Measurements from ENCODE around the gene FAM163B.
A peak's percentile ranks its signal among the peaks of the same experiment; 100 is the strongest.
"Not testable (repeated sequence)": the region's sequence is repeated elsewhere in the genome, so short reads cannot be mapped to it uniquely, and the experiment has no call there.

Gene FAM163B

GRCh38 chr9:133564451-133565116 lies 44.6 kb downstream of the FAM163B start:
- no peak for DNase-seq

GRCh38 chr9:133563814-133564213 lies 45.4 kb downstream of the FAM163B start:
- not testable (repeated sequence) for DNase-seq

- peak; percentile 15 to 17 for DNase-seq
These were observed 45.8 kb downstream of the FAM163B start for GRCh38 chr9:133563291-133563796.

GRCh38 chr9:133562611-133563290 lies 46.4 kb downstream of the FAM163B start:
- DNase-seq = no peak

- DNase-seq = no peak
These were observed 47.1 kb downstream of the FAM163B start for GRCh38 chr9:133561976-133562554.

- DNase-seq = no peak
These were observed 48.2 kb downstream of the FAM163B start for GRCh38 chr9:133560944-133561343.

- no peak for DNase-seq
These were observed 48.9 kb downstream of the FAM163B start for GRCh38 chr9:133560311-133560710.

- peak; percentile 55 to 57 for DNase-seq
These were observed 50.7 kb downstream of the FAM163B start for GRCh38 chr9:133558191-133559126.

- no peak for DNase-seq
These were observed 51.6 kb downstream of the FAM163B start for GRCh38 chr9:133557581-133557980.

- no peak for DNase-seq
These were observed 52.8 kb downstream of the FAM163B start for GRCh38 chr9:133556354-133556753.

GRCh38 chr9:133554729-133555128 lies 54.5 kb downstream of the FAM163B start:
- DNase-seq = no peak

- DNase-seq = no peak
These were observed 55.0 kb downstream of the FAM163B start for GRCh38 chr9:133553973-133554713.

- no peak for DNase-seq
These were observed 56.1 kb downstream of the FAM163B start for GRCh38 chr9:133553123-133553522.

GRCh38 chr9:133552236-133552635 lies 57.0 kb downstream of the FAM163B start:
- no peak for DNase-seq

- no peak for DNase-seq
These were observed 57.7 kb downstream of the FAM163B start for GRCh38 chr9:133551446-133551845.

- no peak for DNase-seq
These were observed 62.1 kb downstream of the FAM163B start for GRCh38 chr9:133547116-133547515.

- no peak for DNase-seq
These were observed 62.9 kb downstream of the FAM163B start for GRCh38 chr9:133546287-133546680.

GRCh38 chr9:133545494-133546286 lies 63.5 kb downstream of the FAM163B start:
- DNase-seq = no peak

GRCh38 chr9:133543772-133544467 lies 65.3 kb downstream of the FAM163B start:
- no peak for DNase-seq

GRCh38 chr9:133542002-133542401 lies 67.2 kb downstream of the FAM163B start:
- no peak for DNase-seq

- DNase-seq = no peak
These were observed 68.5 kb downstream of the FAM163B start for GRCh38 chr9:133540698-133541025.

Measured in inflammatory macrophage treated with lipopolysaccharide for 1 hour (primary cell).